SK-N-MC (cell line): Measurements from ENCODE around the gene SULT2B1.

Experiments
- EZH2 ChIP-seq: fragments of 200-600 bp; sonication (generic); IDR thresholded peaks from one replicate; pipeline ENCODE4 v1.6.1; 2017; ENCODE audit warnings: antibody characterized with exemption
- FOXP2 ChIP-seq: optimal IDR thresholded peaks from 2 replicates; pipeline ENCODE3; 2011; ENCODE audit warnings: mild to moderate bottlenecking, moderate library complexity; ENCODE audit not compliant: insufficient read depth; ENCODE audit errors: extremely low read length, control extremely low read depth

DNA sequence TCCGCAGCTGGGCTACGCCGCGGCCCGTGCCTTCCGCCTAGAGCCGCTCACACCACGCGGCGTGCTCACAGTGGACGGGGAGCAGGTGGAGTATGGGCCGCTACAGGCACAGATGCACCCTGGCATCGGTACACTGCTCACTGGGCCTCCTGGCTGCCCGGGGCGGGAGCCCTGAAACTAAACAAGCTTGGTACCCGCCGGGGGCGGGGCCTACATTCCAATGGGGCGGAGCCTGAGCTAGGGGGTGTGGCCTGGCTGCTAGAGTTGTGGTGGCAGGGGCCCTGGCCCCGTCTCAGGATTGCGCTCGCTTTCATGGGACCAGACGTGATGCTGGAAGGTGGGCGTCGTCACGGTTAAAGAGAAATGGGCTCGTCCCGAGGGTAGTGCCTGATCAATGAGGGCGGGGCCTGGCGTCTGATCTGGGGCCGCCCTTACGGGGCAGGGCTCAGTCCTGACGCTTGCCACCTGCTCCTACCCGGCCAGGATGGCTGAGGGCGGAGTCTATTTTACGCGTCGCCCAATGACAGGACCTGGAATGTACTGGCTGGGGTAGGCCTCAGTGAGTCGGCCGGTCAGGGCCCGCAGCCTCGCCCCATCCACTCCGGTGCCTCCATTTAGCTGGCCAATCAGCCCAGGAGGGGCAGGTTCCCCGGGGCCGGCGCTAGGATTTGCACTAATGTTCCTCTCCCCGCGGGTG, 77.8 kb downstream of the SULT2B1 start:
- TF ChIP-seq EZH2: no peak
- TF ChIP-seq FOXP2: no peak
